T-helper 1 cell (primary cell): Measurements from ENCODE around the gene MAP3K5.

ENCODE experiments used
- DNase-seq, 5 donors: peaks; one replicate each; pipeline ENCODE4 v3.0.0-alpha.2; 2012 to 2020

Gene MAP3K5

DNA sequence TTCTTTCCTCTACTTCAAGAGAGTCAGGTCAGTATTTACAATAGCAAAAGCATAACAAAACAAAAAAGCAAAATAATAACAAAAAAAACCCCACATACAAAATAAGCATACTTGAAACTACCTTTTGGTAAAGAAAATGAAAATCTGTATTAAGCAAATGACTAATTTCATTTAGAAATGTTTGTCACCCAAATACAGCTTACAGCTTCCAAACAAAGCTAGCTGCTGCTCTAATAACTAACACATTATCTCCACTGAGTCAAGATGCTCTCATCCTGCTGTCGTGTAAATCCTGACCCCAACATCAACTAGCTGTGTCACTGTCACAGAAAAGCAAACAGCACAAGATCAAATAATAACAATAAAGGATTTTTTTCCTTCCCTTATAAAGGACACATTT, 263.8 kb downstream of the MAP3K5 start:
- DNase-seq, result no peak

DNA sequence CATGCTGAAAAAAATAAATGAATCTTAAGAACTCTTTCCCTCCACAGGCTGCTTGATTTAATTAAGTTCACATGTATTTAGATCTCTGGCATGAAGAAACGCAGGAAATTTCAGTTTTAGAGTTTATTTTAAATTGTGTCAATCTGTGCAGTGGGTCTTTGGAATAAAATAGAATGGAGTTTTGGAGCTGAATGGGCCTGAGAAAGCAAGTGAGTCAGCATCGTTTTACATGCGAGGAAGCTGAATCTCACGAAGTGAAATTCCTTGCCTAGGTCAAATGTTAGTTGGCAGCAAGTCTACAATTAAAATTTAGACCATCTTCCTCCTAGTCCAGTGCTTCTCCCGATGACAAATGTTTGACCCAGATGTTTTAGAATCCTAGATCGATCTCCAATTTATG, 264.4 kb downstream of the MAP3K5 start:
- DNase-seq, result no peak

DNA sequence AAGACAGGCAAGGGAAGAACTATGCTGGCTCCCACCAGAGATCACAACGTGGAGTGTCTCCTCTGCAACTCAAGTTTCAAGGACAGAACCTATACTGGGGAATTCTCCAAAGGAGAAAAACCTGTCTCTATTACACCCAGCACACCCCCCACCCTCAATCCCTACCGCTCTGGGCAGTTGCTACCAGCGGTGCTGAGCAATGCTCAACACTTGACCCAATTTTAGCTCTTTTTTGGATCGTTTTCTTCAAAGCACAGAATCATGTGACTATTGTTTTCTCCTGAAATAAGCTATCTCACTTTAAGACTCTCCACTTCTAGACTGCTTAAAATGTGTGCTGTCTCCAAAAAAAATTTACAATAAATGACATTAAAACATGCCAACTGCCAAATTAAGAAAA, 265.3 kb downstream of the MAP3K5 start:
- DNase-seq, result no peak

DNA sequence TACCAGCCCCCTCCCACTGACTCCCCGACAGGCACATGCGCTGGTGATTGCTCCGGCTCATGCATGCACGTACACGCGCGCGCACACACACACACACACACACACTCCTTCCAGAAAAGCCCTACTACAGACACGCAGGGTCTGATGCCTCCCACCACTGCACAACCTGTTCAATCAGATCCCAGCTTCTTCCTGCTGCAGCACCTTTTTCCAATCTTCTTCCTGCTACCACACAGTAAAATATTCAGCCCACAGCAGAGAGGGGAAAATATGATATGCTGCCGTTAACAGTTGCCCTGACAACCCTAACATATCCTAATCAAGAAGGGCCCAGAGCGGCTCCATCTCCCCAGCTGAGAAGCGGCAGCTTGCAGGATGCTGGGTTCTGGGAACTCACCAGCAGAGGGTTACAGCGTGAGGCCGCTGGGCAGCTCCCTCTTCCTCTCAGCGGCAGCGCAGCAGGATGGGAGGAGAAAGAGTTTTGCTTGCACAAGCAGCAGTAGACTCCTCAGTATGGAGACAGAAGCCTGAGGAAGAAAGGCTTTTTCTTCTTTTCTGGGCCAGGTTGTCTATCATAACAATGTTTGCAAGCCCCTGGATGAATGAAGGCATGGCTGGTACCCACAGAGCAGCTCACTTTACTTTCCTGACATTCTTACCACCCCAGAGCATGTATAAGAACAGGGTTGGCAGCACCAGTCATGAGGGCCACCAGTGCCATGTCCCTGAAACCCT, 265.9 kb downstream of the MAP3K5 start:
- peak in 1 of 5 donors; percentile 61 for DNase-seq

DNA sequence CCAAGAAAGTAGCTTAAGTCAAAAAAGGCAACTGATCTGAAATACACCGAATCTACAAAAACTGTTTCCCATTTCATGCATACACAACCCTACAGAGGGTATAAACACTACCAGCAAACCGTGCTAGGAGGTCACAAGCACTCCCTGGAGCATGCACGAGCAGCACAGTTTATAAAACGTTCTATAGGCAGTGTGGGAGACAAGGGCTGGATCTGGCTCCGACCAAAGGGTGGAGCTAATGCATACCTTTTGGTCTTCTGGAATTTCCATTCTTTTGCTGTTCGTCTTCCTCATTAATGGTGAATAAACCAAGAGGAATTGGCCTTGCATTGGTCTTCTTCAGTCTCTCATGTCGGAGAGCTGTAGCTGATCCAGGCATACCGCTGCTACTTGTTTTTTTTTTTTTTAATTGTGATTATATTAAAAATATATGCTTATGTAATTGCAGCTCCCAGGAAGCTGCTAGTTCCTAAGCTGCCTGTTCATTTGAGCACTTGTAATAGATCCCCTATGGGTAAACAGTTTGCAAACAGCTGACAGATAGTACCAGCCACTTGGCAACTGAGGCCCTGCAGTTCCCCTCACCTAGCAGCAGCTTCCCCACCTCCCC, 266.6 kb downstream of the MAP3K5 start:
- DNase-seq, result no peak

DNA sequence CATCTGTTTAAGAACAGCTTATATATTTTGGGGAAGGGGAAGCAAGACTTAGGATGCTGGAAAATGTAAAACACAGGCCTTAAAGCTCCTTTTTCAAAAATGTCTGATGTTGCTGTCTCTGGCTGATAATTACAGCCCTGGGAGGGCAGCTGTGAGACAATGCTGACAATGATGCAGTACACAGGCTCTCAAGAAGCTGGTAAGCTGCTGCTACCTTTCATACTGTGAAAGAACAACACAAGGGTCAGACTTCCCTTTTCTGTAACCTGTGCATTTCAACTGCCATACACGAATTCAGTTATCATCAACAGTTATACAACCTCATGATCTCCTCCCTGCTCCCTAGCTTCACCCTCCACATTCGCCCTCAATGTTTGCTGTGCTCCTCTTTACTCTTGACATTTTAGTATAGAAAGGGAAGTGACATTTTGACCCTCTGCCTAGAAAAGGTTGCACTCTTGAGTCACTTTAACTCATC, 267.3 kb downstream of the MAP3K5 start:
- no peak for DNase-seq

DNA sequence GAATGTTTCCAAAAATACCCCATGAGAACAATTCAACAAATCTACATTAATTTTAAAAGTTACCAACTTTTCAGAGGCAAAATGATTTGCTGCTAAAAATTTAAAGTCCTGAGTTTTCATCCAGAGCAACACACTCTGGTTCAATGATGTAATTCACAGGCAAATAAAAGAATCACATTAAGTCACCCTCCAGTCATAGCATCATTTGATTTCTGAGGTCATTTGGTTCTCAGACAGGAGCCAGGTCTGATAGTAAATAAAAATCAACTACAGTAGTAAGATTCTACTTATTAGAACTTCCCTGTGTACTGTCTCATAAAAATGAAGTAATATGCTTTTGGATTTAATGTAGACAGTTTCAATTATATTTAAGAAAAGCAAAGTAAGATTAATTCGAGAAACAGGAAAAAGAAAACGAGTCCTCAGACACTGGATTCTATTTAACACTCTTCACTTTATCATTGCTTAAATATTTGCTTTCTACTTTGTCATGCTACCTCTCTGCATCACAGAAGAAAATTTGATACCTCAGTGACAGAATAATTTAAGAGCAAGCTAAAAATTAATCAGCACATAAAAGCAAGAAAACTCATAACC, 267.8 kb downstream of the MAP3K5 start:
- no peak for DNase-seq

DNA sequence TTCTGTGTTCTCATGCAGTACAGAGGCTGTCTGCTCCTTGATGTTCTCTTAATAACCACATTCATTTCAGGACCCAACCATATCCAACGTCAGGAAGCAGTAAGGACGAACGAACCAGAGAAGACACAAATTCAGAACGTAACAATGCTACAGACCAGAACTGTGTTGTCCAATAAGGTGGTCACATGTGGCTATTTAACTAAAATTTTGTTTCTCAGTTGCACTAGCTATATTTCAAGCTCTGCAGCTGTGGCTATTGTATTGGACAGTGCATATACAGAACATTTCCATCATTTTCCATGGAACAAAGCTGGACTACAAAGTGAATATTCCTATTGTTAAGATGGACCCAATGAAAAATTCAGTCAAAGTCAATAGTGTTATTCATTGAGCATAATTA, 269.1 kb downstream of the MAP3K5 start:
- DNase-seq, result no peak

DNA sequence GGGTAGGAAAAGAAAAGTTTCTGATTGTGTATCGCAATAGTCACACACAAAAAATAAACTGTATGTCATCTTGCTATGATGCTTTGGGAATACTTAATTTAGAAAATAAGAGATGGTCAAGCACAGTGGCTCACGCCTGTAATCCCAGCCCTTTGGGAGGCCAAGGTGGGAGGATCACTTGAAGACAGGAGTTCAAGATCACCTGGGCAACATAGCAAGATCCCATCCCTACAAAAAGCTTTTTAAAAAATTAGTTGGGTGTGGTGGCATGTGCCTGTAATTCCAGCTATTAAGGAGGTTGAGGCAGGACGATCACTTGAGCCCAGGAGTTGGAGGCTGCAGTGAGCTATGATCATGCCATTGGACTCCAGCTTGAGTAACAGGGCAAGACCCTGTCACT, 269.6 kb downstream of the MAP3K5 start:
- no peak for DNase-seq

DNA sequence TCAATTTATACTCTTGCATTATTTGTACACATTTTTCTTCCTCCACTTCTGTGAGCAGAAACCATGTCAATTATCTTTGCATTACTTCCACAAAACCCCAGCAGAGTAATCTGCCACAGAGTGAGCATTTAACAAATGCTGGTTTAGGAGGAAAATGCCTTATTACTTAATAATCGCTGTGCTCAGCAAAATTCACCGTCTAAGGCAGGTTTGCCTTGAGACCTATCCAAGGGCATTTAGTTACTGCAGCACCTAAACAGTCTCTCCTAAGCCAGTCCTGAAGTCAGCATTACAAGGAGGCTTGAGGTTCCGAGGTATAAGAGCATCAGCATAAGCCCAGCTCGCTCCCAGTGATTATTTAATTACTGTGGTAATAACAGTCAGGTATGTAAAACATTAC, 270.4 kb downstream of the MAP3K5 start:
- no peak for DNase-seq

DNA sequence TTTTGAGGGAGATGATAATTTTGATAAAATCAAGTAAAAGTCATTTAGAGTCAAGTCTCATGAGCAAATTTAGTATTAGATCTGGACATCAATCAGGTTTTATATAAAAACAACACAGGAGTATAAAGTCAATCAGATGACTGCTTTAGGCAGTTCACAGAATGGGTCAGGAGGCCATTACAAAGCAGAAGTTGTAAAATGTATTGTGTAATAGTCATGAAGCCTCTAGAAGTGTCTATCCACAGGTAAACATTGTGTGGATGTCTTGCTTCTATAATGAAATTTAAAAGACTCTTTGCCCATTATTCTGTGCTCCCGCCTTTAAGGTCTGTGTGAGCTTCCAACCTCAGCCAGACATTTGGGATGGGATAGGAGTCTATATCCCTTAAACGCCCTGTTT, 270.9 kb downstream of the MAP3K5 start:
- no peak for DNase-seq

DNA sequence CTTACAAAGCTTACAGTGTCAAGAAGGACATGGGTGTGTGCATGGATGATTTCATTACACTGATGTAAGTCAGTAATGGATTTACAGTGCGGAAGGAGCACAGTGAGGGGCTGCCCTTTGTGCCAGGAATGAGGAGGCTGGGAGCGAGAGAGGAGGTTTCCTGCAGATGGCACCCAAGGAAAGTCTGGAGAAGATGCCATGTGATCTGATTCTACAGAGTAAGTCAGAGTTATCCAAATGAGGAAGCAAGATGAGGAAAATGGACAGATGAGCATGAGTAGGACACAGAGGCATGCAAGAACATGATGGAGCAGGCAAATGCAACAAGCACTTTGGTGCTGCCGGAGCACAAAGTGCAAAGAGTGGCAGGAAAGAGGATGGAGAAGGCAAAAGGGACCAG, 271.8 kb downstream of the MAP3K5 start:
- DNase-seq, result no peak

DNA sequence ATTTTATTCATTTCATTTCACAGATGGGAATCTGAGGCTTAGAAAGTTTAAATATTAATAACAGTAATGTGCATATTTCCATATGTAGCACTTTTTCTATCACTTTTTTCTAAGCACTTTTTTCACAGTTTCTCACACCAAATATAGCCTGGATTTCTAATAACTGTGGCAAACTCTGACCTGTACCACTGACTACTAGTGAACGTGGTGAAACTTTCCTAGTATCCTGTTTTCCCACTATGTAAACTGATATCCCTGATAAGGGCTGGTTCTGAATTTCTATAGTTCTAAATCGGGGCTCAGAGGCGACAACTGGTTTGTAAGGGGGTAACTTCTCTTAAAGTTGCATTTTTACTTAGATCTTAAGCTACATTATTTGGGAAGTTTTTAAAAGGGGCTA, 274.7 kb downstream of the MAP3K5 start:
- DNase-seq, result no peak

DNA sequence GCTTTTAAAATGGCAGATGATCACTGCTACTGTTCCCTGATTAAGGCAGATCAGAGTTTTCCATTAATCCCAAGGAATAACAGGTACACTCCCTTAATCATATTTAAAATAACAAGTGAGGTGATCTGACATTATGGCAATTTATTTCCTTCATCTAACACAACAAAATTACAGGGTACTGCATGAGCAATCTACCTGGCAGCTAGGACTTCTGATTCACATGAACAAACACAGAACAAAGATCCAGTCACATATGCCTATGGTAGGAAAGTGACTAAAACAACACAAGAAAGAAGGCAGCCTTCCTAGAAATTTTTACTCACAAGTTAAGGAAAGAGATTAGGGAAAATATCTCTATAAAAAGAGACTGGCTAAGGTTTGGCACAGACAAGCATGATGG, 275.3 kb downstream of the MAP3K5 start:
- DNase-seq, result no peak

DNA sequence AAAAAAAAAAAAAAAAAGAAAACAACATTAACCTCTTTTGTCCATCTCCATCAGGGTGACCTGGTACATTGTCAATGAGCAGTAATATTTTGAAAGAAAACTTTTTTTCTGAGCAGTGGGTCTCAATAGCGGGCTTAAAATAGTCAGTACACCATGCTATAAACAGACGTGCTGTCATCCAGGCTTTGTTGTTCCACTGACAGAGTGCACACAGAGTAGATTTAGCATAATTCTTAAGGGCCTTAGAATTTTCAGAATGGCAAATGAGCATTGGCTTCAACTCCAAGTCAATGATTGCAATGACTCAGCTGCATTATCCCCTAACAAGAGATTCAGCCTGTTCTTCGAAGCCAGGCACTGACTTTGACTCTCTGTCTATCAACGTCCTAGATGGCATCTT, 277.7 kb downstream of the MAP3K5 start:
- DNase-seq, result no peak

DNA sequence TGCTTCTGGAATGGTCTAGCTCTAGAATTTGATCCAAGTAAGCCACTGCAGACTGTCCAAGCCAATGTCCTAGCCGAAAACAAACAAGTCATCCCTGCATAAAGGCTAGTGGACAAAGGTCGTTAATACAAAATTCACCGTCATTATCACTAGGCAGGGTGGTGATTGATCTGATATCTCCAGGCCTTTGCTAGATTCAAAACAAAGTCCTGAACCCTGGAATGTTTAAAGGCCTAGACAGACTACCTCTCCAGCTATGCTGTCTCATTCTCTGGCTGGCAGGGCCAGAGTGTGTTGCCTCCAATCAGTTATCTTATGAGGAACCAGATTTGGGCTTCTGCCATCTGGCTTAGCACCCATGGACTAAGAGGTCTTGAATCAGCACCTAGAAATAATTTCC, 280.4 kb downstream of the MAP3K5 start:
- DNase-seq, result no peak

DNA sequence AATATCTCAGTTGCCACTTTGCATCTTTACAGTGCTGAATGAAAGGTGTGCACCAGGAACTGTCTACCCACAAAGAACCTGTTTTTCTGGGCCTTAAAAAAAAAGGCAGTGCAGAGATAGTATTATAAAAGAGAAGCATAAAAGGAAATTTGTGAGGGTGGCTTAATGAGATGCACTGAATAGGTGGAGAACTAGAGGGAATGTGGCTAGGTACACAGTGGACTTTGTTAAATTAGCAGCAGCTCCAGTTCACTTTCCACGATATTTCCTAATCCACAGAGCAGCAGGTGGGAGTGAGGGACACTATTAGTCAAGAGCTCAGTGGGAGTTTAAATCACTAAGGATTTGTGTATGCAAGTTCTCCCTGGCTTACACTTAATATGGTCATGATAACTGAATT, 280.9 kb downstream of the MAP3K5 start:
- DNase-seq, result no peak

DNA sequence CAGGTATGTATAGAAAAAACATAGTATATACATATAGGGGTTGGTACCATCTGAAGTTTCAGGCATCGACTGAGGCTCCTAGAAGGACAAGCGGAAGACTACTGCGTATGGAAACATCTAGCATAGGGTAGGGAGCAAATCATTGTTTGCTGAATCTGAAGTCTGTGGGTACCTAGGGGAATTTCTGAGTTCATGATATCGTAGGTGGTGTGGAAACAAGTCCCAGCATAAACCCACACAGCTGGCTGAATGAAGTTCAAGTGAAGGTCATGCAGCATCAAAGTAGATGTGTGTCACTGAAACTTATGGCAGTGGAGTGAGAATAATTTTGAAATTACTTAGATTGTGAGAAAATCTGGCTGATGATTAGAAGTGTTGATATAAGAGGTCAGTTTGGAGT, 281.5 kb downstream of the MAP3K5 start:
- DNase-seq, result no peak

DNA sequence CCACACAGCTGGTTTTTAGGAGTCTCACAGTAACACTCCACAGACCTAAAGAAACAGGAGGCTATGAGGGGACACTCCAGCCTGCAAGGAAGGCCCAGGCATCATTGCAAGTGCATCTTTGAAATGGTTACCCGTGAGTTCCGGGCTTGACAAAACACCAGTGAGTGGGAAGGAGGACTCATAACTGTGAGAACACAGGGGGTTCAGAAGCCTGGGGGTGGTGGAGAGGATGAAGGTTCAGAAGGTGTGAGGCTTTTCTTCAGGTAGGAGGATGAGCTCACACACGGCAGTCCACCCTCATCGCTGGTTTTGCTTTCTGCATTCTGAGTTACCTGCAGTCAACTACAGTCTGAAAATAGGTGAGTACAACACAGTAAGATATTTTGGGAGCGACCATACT, 282.0 kb downstream of the MAP3K5 start:
- no peak for DNase-seq

DNA sequence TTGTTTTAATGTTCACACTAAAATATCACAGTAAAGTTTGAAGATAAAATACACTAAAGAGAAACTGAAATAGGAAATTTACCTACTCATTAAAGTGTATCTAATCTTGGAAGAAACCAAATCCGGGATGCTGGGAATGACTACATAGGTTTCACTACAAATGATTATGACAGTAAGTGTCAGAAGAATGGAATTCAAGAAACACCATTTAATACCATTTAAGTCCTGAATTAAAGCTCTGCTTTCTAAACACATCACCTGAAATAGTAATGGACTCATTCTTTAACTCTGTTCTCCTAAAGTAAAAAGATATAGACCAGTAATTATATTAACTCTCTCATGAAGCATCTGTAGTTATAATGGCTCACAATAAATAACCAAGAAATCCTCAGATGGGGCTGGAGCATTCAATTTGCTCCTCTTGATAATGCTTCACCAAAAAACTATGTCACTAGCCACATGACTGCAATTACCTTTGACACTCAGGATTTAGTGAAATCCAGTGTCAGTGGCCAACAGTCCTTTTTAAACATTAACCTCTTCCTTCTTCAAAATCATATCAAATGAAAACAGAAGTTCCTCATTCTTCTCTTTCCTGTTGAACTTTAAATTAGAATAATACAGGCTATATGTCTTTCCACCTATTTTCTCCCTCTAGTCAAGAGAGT, 283.4 kb downstream of the MAP3K5 start:
- DNase-seq, result no peak
